Measurements from ENCODE around the gene ISCA1.

DNA sequence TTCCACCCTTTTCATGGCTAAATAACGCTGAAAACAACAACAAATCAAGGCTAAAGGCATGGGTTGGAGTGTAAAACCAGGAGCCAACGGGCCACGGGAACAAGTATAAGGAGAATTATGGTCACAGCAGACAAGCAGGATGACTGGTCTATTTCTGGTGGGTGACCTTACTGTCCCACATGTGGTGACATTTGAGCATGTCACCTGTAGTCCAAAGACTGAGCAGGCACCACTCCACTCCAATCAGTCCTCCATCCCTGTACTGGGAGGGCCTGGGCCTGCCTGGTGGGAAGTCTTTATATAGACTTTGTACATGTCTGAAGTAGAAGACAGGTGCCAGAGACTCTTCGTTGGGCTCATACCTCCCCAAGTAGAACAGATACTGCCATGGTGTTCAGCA is 59.7 kb downstream of the ISCA1 start:
- TF ChIP-seq, protein P1, sequence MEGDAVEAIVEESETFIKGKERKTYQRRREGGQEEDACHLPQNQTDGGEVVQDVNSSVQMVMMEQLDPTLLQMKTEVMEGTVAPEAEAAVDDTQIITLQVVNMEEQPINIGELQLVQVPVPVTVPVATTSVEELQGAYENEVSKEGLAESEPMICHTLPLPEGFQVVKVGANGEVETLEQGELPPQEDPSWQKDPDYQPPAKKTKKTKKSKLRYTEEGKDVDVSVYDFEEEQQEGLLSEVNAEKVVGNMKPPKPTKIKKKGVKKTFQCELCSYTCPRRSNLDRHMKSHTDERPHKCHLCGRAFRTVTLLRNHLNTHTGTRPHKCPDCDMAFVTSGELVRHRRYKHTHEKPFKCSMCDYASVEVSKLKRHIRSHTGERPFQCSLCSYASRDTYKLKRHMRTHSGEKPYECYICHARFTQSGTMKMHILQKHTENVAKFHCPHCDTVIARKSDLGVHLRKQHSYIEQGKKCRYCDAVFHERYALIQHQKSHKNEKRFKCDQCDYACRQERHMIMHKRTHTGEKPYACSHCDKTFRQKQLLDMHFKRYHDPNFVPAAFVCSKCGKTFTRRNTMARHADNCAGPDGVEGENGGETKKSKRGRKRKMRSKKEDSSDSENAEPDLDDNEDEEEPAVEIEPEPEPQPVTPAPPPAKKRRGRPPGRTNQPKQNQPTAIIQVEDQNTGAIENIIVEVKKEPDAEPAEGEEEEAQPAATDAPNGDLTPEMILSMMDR (IDR thresholded peaks at IDR 0.05) = no peak
- TF ChIP-seq POLR2AphosphoS5 (IDR thresholded peaks at IDR 0.05) = no peak
